NB4 (cell line): ENCODE results near the gene TMCO6.
A peak's percentile ranks its signal among the peaks of the same experiment; 100 is the strongest.
"Not testable (repeated sequence)": the region's sequence is repeated elsewhere in the genome, so short reads cannot be mapped to it uniquely, and the experiment has no call there.

Experiments
- DNase-seq: peaks from one replicate; pipeline ENCODE4 v3.0.0; 2010; ENCODE audit warnings: low read depth
- H3K4me3 ChIP-seq: one replicate; pipeline ENCODE4 v1.5.1; 2011; ENCODE audit warnings: mild to moderate bottlenecking, low read depth, low read length, moderate library complexity
- CTCF ChIP-seq: IDR thresholded peaks from one replicate; pipeline ENCODE4 v1.5.1; 2012; ENCODE audit warnings: low read depth, low read length
- MAX ChIP-seq: IDR thresholded peaks from 2 replicates; pipeline ENCODE4 v1.6.1; 2011; ENCODE audit warnings: low read depth, low read length
- MYC ChIP-seq: IDR thresholded peaks from 2 replicates; pipeline ENCODE4 v1.6.1; 2011; ENCODE audit warnings: low read depth, low read length
- POLR2A ChIP-seq: IDR thresholded peaks from 2 replicates; pipeline ENCODE4 v1.6.1; 2011; ENCODE audit warnings: mild to moderate bottlenecking; ENCODE audit not compliant: insufficient read length; ENCODE audit errors: extremely low read depth

Gene TMCO6

GRCh38 chr5:140639148-140639981 is at the start of gene TMCO6:
TMCO6 (plus strand) TSS chr5:140639451; CDS start chr5:140639528, 77 bp downstream.
- peak; percentile 98 for DNase-seq
- peak within 1 kb of the TSS; percentile 90 for H3K4me3 ChIP-seq
- TF ChIP-seq MAX (peak; percentile 85), CTCF (peak; percentile 53), POLR2A (peak; percentile 83), MYC (peak; percentile 89)

GRCh38 chr5:140590861-140591260 is 48.4 kb upstream of the TMCO6 start:
- TF ChIP-seq POLR2A (no peak), MAX (no peak), CTCF (no peak), MYC (no peak)
- no peak for DNase-seq
- H3K4me3 ChIP-seq = no peak overlapping the region

GRCh38 chr5:140591747-140592372 is 47.4 kb upstream of the TMCO6 start:
- TF ChIP-seq MAX (no peak), POLR2A (no peak), MYC (no peak), CTCF (no peak)
- peak; percentile 57 for DNase-seq
- no peak overlapping the region for H3K4me3 ChIP-seq

- H3K4me3 ChIP-seq, DNase-seq: not testable (repeated sequence)
Observed at GRCh38 chr5:140593070-140593469, 46.2 kb upstream of the TMCO6 start.

- DNase-seq = no peak
- no peak overlapping the region for H3K4me3 ChIP-seq
- TF ChIP-seq CTCF = no peak
- TF ChIP-seq MYC = no peak
- TF ChIP-seq MAX = no peak
- no peak for TF ChIP-seq POLR2A
Observed at GRCh38 chr5:140594169-140594568, 45.1 kb upstream of the TMCO6 start.

GRCh38 chr5:140595538-140596300 is 43.5 kb upstream of the TMCO6 start:
- H3K4me3 ChIP-seq = no peak overlapping the region
- DNase-seq = peak; percentile 87
- TF ChIP-seq POLR2A (no peak), MAX (0 out of 2 replicates have a peak, but pooled peaks have one; percentile 34), CTCF (no peak), MYC (peak; percentile 56)
